GM23338 (cell line): ENCODE measurements around the gene PCCB. TPM values are rescaled to one million over a fixed set of nuclear protein-coding genes. Genes with fewer than 3 reads are reported as not detected.

Source experiments
- ATAC-seq: fragments of 200-7000 bp; cut with Tn5 transposase; 3 replicates; pipeline ENCODE4 v1.9.1; 2020
- DNase-seq: peaks from one replicate; pipeline ENCODE4 v3.0.0-alpha.2; 2015; ENCODE audit warnings: low spot score
- H2AFZ ChIP-seq: fragments of 200-600 bp; sonication (generic); 2 replicates; pipeline ENCODE4 v1.8.0; 2016; ENCODE audit warnings: antibody characterized with exemption, mild to moderate bottlenecking, moderate library complexity
- H3F3A ChIP-seq: fragments of 200-600 bp; sonication (generic); replicated peaks from 2 replicates; pipeline ENCODE4 v1.8.0; 2017; ENCODE audit warnings: antibody characterized with exemption, mixed run types, low read depth
- H3K27ac ChIP-seq: fragments of 200-600 bp; sonication (generic); 2 replicates; pipeline ENCODE4 v1.6.1; 2016; ENCODE audit warnings: low read depth
- H3K27me3 ChIP-seq: fragments of 200-600 bp; sonication (generic); 2 replicates; pipeline ENCODE4 v1.8.0; 2016; ENCODE audit warnings: mild to moderate bottlenecking, mixed run types, moderate library complexity; ENCODE audit not compliant: insufficient read depth
- H3K36me3 ChIP-seq: fragments of 200-600 bp; sonication (generic); 2 replicates; pipeline ENCODE4 v1.8.0; 2016; ENCODE audit warnings: mild to moderate bottlenecking; ENCODE audit not compliant: insufficient read depth
- H3K4me1 ChIP-seq: fragments of 200-600 bp; sonication (generic); 2 replicates; pipeline ENCODE4 v1.8.0; 2016; ENCODE audit warnings: mild to moderate bottlenecking, moderate library complexity; ENCODE audit not compliant: insufficient read depth
- H3K4me2 ChIP-seq: fragments of 200-600 bp; sonication (generic); 2 replicates; pipeline ENCODE4 v1.7.1; 2017; ENCODE audit warnings: mixed run types
- H3K4me3 ChIP-seq: fragments of 200-600 bp; sonication (generic); 2 replicates; pipeline ENCODE4 v1.6.1; 2016; ENCODE audit warnings: mixed run types
- H3K79me2 ChIP-seq: fragments of 200-600 bp; sonication (generic); replicated peaks from 2 replicates; pipeline ENCODE4 v1.8.0; 2017; ENCODE audit warnings: mild to moderate bottlenecking; ENCODE audit not compliant: insufficient read depth
- H3K9me2 ChIP-seq: fragments of 200-600 bp; sonication (generic); 2 replicates; pipeline ENCODE4 v1.8.0; 2017; ENCODE audit not compliant: insufficient read depth
- H4K20me1 ChIP-seq: fragments of 200-600 bp; sonication (generic); replicated peaks from 2 replicates; pipeline ENCODE4 v1.8.0; 2017; ENCODE audit warnings: mild to moderate bottlenecking; ENCODE audit not compliant: insufficient read depth
- H3K27ac Mint-ChIP-seq: 2 replicates; pipeline ENCODE4 v1.8.0; 2020; ENCODE audit warnings: inconsistent platforms, mild to moderate bottlenecking, moderate library complexity, mixed read lengths
- H3K27me3 Mint-ChIP-seq: 3 replicates; pipeline ENCODE4 v1.8.0; 2022; ENCODE audit warnings: low read depth, mild to moderate bottlenecking, moderate library complexity, mixed read lengths, inconsistent platforms; ENCODE audit not compliant: insufficient read depth, poor library complexity
- H3K36me3 Mint-ChIP-seq: 3 replicates; pipeline ENCODE4 v1.8.0; 2021; ENCODE audit warnings: low read depth, mild to moderate bottlenecking, inconsistent platforms, moderate library complexity, mixed read lengths
- H3K4me1 Mint-ChIP-seq: 3 replicates; pipeline ENCODE4 v1.8.0; 2020; ENCODE audit warnings: mild to moderate bottlenecking, inconsistent platforms, mixed read lengths
- H3K4me3 Mint-ChIP-seq: 3 replicates; pipeline ENCODE4 v1.8.0; 2021; ENCODE audit warnings: moderate library complexity, mild to moderate bottlenecking, inconsistent platforms, mixed read lengths
- H3K9me3 Mint-ChIP-seq: 3 replicates; pipeline ENCODE4 v1.8.0; 2020; ENCODE audit warnings: moderate library complexity, mild to moderate bottlenecking, inconsistent platforms, mixed read lengths
- CREB1 ChIP-seq: fragments of 250-450 bp; sonication (Bioruptor Pico); IDR thresholded peaks from 2 replicates; pipeline ENCODE4 v1.5.0; 2020; ENCODE audit warnings: low read depth, mild to moderate bottlenecking, moderate library complexity
- EZH2 ChIP-seq: fragments of 200-600 bp; sonication (generic); IDR thresholded peaks from one replicate; pipeline ENCODE4 v1.8.0; 2017; ENCODE audit warnings: antibody characterized with exemption, mild to moderate bottlenecking, low read depth; ENCODE audit not compliant: unreplicated experiment
- EZH2phosphoT487 ChIP-seq: fragments of 200-600 bp; sonication (generic); IDR thresholded peaks from one replicate; pipeline ENCODE4 v1.8.1; 2018; ENCODE audit warnings: antibody characterized with exemption; ENCODE audit not compliant: unreplicated experiment
- POLR2AphosphoS5 ChIP-seq: IDR thresholded peaks from 2 replicates; pipeline ENCODE4 v1.6.1; 2016; ENCODE audit warnings: antibody characterized with exemption, low read depth
- STAT1 ChIP-seq: IDR thresholded peaks from one replicate; pipeline ENCODE4 v1.6.1; 2016; ENCODE audit warnings: antibody characterized with exemption; ENCODE audit not compliant: unreplicated experiment
- ZNF114 ChIP-seq: fragments of 250-450 bp; sonication (Bioruptor Pico); IDR thresholded peaks from 2 replicates; pipeline ENCODE4 v1.5.0; 2020; ENCODE audit warnings: mild to moderate bottlenecking, moderate library complexity
- ZNF331 ChIP-seq: fragments of 250-450 bp; sonication (Bioruptor Pico); IDR thresholded peaks from 2 replicates; pipeline ENCODE4 v1.5.0; 2020; ENCODE audit warnings: low read depth, mild to moderate bottlenecking, moderate library complexity
- polyA plus RNA-seq: library from polyadenylated mRNA; unstranded; fragments of >200 nt; fragmentation: Nextera tagmentation; extraction: Ambion mirVana; gene quantifications from 2 replicates; pipeline ENCODE4 v1.2.1, GENCODE V29; 2016
- total RNA-seq: library from RNA; depleted of rRNA; stranded (reverse); fragments of >200 nt; shearing (Covaris generic); gene quantifications from 2 replicates; pipeline ENCODE4 v1.2.3, GENCODE V29; 2014
- TF ChIP-seq, protein P1 (sequence below): fragments of 250-450 bp; sonication (Bioruptor Pico); IDR thresholded peaks from 2 replicates; pipeline ENCODE4 v1.5.0; 2020; ENCODE audit warnings: mild to moderate bottlenecking, moderate library complexity
- TF ChIP-seq, protein P2 (sequence below), 2 experiments: fragments of 200-600 bp in 1 of 2; sonication (generic) in 1 of 2; conservative IDR thresholded peaks; 2 replicates each; pipeline versions ENCODE4 v1.5.1 to v1.6.1; 2016 to 2017; ENCODE audit warnings: antibody characterized with exemption in 2 of 2, low read depth in 2 of 2, mild to moderate bottlenecking in 2 of 2, moderate library complexity in 1 of 2

PCCB gene
- total and polyA plus RNA-seq, 2 experiments from 2014 or later: 42.7 to 76.8 TPM

DNA sequence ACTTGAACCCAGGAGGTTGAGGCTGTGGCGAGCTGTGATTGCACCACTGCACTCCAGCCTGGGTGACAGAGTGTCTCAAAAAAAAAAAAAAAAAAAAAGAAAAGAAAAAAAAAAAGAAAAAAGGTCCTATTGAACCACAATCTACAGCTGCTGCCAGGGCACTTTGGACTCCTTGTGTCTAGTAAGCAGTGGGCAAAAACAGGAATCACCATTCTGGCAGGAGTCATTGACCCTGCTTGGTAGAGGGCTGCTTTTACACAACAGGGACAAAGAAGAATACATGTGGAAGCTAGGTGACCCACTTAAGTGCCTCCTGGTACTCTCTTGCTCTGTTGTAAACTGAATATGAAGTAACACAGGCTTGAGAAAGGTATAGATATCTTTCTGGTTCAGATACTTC lies 14.6 kb upstream of the PCCB start (continued):
- TF ChIP-seq ZNF331 (no peak), POLR2AphosphoS5 (no peak), EZH2phosphoT487 (no peak), CREB1 (CRISPR knock-in tag) (no peak), EZH2 (no peak)
- TF ChIP-seq, protein P1, sequence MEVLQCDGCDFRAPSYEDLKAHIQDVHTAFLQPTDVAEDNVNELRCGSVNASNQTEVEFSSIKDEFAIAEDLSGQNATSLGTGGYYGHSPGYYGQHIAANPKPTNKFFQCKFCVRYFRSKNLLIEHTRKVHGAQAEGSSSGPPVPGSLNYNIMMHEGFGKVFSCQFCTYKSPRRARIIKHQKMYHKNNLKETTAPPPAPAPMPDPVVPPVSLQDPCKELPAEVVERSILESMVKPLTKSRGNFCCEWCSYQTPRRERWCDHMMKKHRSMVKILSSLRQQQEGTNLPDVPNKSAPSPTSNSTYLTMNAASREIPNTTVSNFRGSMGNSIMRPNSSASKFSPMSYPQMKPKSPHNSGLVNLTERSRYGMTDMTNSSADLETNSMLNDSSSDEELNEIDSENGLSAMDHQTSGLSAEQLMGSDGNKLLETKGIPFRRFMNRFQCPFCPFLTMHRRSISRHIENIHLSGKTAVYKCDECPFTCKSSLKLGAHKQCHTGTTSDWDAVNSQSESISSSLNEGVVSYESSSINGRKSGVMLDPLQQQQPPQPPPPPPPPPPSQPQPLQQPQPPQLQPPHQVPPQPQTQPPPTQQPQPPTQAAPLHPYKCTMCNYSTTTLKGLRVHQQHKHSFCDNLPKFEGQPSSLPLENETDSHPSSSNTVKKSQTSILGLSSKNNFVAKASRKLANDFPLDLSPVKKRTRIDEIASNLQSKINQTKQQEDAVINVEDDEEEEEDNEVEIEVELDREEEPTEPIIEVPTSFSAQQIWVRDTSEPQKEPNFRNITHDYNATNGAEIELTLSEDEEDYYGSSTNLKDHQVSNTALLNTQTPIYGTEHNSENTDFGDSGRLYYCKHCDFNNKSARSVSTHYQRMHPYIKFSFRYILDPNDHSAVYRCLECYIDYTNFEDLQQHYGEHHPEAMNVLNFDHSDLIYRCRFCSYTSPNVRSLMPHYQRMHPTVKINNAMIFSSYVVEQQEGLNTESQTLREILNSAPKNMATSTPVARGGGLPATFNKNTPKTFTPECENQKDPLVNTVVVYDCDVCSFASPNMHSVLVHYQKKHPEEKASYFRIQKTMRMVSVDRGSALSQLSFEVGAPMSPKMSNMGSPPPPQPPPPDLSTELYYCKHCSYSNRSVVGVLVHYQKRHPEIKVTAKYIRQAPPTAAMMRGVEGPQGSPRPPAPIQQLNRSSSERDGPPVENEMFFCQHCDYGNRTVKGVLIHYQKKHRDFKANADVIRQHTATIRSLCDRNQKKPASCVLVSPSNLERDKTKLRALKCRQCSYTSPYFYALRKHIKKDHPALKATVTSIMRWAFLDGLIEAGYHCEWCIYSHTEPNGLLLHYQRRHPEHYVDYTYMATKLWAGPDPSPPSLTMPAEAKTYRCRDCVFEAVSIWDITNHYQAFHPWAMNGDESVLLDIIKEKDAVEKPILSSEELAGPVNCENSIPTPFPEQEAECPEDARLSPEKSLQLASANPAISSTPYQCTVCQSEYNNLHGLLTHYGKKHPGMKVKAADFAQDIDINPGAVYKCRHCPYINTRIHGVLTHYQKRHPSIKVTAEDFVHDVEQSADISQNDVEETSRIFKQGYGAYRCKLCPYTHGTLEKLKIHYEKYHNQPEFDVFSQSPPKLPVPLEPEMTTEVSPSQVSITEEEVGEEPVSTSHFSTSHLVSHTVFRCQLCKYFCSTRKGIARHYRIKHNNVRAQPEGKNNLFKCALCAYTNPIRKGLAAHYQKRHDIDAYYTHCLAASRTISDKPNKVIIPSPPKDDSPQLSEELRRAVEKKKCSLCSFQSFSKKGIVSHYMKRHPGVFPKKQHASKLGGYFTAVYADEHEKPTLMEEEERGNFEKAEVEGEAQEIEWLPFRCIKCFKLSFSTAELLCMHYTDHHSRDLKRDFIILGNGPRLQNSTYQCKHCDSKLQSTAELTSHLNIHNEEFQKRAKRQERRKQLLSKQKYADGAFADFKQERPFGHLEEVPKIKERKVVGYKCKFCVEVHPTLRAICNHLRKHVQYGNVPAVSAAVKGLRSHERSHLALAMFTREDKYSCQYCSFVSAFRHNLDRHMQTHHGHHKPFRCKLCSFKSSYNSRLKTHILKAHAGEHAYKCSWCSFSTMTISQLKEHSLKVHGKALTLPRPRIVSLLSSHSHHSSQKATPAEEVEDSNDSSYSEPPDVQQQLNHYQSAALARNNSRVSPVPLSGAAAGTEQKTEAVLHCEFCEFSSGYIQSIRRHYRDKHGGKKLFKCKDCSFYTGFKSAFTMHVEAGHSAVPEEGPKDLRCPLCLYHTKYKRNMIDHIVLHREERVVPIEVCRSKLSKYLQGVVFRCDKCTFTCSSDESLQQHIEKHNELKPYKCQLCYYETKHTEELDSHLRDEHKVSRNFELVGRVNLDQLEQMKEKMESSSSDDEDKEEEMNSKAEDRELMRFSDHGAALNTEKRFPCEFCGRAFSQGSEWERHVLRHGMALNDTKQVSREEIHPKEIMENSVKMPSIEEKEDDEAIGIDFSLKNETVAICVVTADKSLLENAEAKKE (CRISPR knock-in tag): no peak

DNA sequence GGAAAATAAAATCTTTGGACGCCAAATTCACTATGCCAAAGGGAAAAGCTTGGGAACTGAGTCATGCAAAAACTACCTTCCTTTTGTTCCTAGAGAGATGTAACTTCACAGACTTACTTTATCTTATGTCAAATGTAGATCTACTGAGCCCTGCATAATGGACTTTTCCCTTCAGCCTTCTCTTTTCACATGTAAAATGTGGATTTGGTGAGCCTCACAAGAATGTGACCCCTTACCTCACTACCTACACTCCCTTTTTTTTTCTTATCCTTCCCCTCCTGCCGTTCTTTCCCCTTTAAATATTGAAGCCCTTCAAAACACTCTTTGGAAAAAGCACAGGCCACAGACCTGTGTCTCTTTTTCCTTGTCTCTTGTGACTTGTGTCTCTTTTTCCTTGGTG lies 14.0 kb upstream of the PCCB start:
- no peaks in the 10 kb centered on the region for H3K9me3 Mint-ChIP-seq
- Histone ChIP-seq H2AFZ (0 out of 2 replicates have a peak overlapping the region, but pooled peaks have one; percentile 9), H3K4me2 (no peak overlapping the region), H3K27me3 (0 out of 2 replicates have a peak, but pooled peaks cover 4% of the 10 kb centered on the region), H3F3A (no peaks in the 10 kb centered on the region), H3K27ac (no peak overlapping the region), H3K4me3 (no peak overlapping the region), H3K36me3 (no peaks in the 10 kb centered on the region), H3K9me2 (no peaks in the 10 kb centered on the region; the same call in 1 of the 2 replicates), H3K79me2 (no peaks in the 10 kb centered on the region), H3K4me1 (peaks cover 10% of the 10 kb centered on the region), H4K20me1 (no peaks in the 10 kb centered on the region)
- peaks cover 24% of the 10 kb centered on the region for H3K4me1 Mint-ChIP-seq
- H3K27ac Mint-ChIP-seq: no peak overlapping the region
- no peak overlapping the region for H3K4me3 Mint-ChIP-seq
- peaks cover 11% of the 10 kb centered on the region for H3K27me3 Mint-ChIP-seq
- DNase-seq: peak; percentile 21
- peak; percentile 58 for ATAC-seq
- H3K36me3 Mint-ChIP-seq: no peaks in the 10 kb centered on the region
- no peak for TF ChIP-seq ZNF114
- TF ChIP-seq, protein P2, sequence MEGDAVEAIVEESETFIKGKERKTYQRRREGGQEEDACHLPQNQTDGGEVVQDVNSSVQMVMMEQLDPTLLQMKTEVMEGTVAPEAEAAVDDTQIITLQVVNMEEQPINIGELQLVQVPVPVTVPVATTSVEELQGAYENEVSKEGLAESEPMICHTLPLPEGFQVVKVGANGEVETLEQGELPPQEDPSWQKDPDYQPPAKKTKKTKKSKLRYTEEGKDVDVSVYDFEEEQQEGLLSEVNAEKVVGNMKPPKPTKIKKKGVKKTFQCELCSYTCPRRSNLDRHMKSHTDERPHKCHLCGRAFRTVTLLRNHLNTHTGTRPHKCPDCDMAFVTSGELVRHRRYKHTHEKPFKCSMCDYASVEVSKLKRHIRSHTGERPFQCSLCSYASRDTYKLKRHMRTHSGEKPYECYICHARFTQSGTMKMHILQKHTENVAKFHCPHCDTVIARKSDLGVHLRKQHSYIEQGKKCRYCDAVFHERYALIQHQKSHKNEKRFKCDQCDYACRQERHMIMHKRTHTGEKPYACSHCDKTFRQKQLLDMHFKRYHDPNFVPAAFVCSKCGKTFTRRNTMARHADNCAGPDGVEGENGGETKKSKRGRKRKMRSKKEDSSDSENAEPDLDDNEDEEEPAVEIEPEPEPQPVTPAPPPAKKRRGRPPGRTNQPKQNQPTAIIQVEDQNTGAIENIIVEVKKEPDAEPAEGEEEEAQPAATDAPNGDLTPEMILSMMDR (conservative IDR thresholded peaks at IDR 0.05; ENCODE audit: low read depth in 2 of 2): no peak
- TF ChIP-seq STAT1: no peak
- TF ChIP-seq, protein P1 (CRISPR knock-in tag): no peak
